Endothelial cell of umbilical vein (primary cell): ENCODE measurements around the gene ZNF330. TPM values are rescaled to one million over a fixed set of nuclear protein-coding genes. Genes with fewer than 3 reads are reported as not detected.

Experiments
- BruUV-seq: library from RNA; stranded (reverse); fragments of 400-500 nt; replicated peaks from 2 replicates; lab custom pipeline; 2021; lab: Mats Ljungman, UMichigan
- CTCF ChIA-PET: fragments of 300-600, 350-600 bp; sonication (Branson Sonifier 250); formaldehyde crosslinking; loops from one replicate; lab custom pipeline; 2021; ENCODE audit warnings: antibody characterized with exemption, inconsistent platforms; lab: Charles Lee
- POLR2A ChIA-PET: fragments of 300-600, 350-600 bp; sonication (Branson Sonifier 250); formaldehyde crosslinking; loops from one replicate; lab custom pipeline; 2021; ENCODE audit warnings: antibody characterized with exemption, inconsistent platforms; lab: Charles Lee
- DNase-seq: peaks from one replicate; pipeline ENCODE4 v3.0.0-alpha.2; 2011; ENCODE audit warnings: low read depth, low spot score
- FAIRE-seq: peaks from 2 replicates; lab custom pipeline; 2011; peaks lifted over from hg19 to GRCh38; lab: Jason Lieb, UNC
- H2AFZ ChIP-seq: 2 replicates; pipeline ENCODE4 v1.6.0; 2012; ENCODE audit warnings: low read depth, low read length, control low read depth, inconsistent platforms
- H3K27ac ChIP-seq: 2 replicates; pipeline ENCODE4 v1.5.1; 2011; ENCODE audit warnings: low read depth, mild to moderate bottlenecking, control low read depth, low read length, moderate library complexity; ENCODE audit not compliant: insufficient read depth
- H3K27me3 ChIP-seq, 2 experiments: 2 replicates each; pipeline versions ENCODE4 v1.6.0 to v1.6.1; 2011; ENCODE audit warnings: low read length in 2 of 2, mixed read lengths in 1 of 2; ENCODE audit not compliant: control insufficient read depth in 2 of 2, insufficient read depth in 2 of 2
- H3K36me3 ChIP-seq, 2 experiments: 2 replicates in 1 of 2; 3 replicates in 1 of 2; pipeline ENCODE4 v1.5.1; 2011; ENCODE audit warnings: low read length in 2 of 2, mild to moderate bottlenecking in 1 of 2, moderate library complexity in 1 of 2; ENCODE audit not compliant: control insufficient read depth in 2 of 2, insufficient read depth in 2 of 2; ENCODE audit errors: extremely low read depth in 1 of 2
- H3K4me1 ChIP-seq: 3 replicates; pipeline ENCODE4 v1.5.1; 2011; ENCODE audit warnings: mild to moderate bottlenecking, low read length; ENCODE audit not compliant: control insufficient read depth, insufficient read depth; ENCODE audit errors: extremely low read depth
- H3K4me2 ChIP-seq: 2 replicates; pipeline ENCODE4 v1.6.1; 2011; ENCODE audit warnings: low read length, control low read depth, mixed read lengths; ENCODE audit not compliant: insufficient read depth
- H3K4me3 ChIP-seq, 3 experiments: fragments of 200-600 bp in 1 of 3; sonication (generic), shearing (Covaris generic) in 1 of 3; replicated peaks in 1 of 3; 2 replicates each; pipeline ENCODE4 v1.5.1; 2011 to 2016; ENCODE audit warnings: control low read depth in 3 of 3, low read length in 3 of 3, mild to moderate bottlenecking in 2 of 3, inconsistent platforms in 1 of 3, low read depth in 1 of 3, moderate library complexity in 1 of 3; ENCODE audit not compliant: insufficient read depth in 1 of 3
- H3K79me2 ChIP-seq: 2 replicates; pipeline ENCODE4 v1.6.0; 2012; ENCODE audit warnings: low read length, inconsistent platforms; ENCODE audit not compliant: control insufficient read depth, insufficient read depth
- H3K9ac ChIP-seq: replicated peaks from 2 replicates; pipeline ENCODE3; 2011; ENCODE audit warnings: low read length, control low read depth; ENCODE audit not compliant: insufficient read depth; ENCODE audit errors: extremely low read depth
- H3K9me1 ChIP-seq: replicated peaks from 3 replicates; pipeline ENCODE4 v1.6.0; 2011; ENCODE audit warnings: mild to moderate bottlenecking, low read length; ENCODE audit not compliant: control insufficient read depth, insufficient read depth; ENCODE audit errors: extremely low read depth
- H3K9me3 ChIP-seq: replicated peaks from 2 replicates; pipeline ENCODE4 v1.5.1; 2012; ENCODE audit warnings: low read length, inconsistent platforms; ENCODE audit not compliant: control insufficient read depth, insufficient read depth
- H4K20me1 ChIP-seq: replicated peaks from 2 replicates; pipeline ENCODE3; 2011; ENCODE audit warnings: mild to moderate bottlenecking, low read length; ENCODE audit not compliant: control insufficient read depth, insufficient read depth; ENCODE audit errors: extremely low read depth
- CTCF ChIP-seq, 2 donors: IDR thresholded peaks; 1 replicate in 1 of 2; 2 replicates in 1 of 2; pipeline ENCODE4 v1.5.1; 2011; ENCODE audit warnings: low read length in 2 of 2, mild to moderate bottlenecking in 2 of 2, moderate library complexity in 2 of 2, control low read depth in 1 of 2, inconsistent platforms in 1 of 2, low read depth in 1 of 2; ENCODE audit not compliant: insufficient read depth in 1 of 2; ENCODE audit errors: extremely low read depth in 1 of 2
- EZH2 ChIP-seq: IDR thresholded peaks from 2 replicates; pipeline ENCODE4 v1.6.1; 2012; ENCODE audit warnings: borderline replicate concordance, low read depth, mild to moderate bottlenecking, moderate library complexity, low read length, inconsistent platforms; ENCODE audit not compliant: severe bottlenecking
- FOS ChIP-seq: IDR thresholded peaks from 2 replicates; pipeline ENCODE4 v1.6.1; 2011; ENCODE audit warnings: mild to moderate bottlenecking, low read length, moderate library complexity, borderline replicate concordance; ENCODE audit not compliant: insufficient read depth
- GATA2 ChIP-seq: IDR thresholded peaks from 2 replicates; pipeline ENCODE4 v1.7.0; 2011; ENCODE audit warnings: low read depth, mild to moderate bottlenecking, moderate library complexity, mixed read lengths, low read length; ENCODE audit not compliant: insufficient read length, insufficient read depth
- JUN ChIP-seq: IDR thresholded peaks from 2 replicates; pipeline ENCODE4 v1.6.1; 2011; ENCODE audit warnings: borderline replicate concordance, low read depth; ENCODE audit not compliant: insufficient read length, insufficient read depth
- MYC ChIP-seq: IDR thresholded peaks from one replicate; pipeline ENCODE4 v1.6.1; 2011; ENCODE audit warnings: mild to moderate bottlenecking, low read depth, low read length
- POLR2A ChIP-seq: IDR thresholded peaks from 2 replicates; pipeline ENCODE4 v1.6.1; 2012; ENCODE audit warnings: low read depth, mild to moderate bottlenecking, control low read depth, low read length
- POLR2AphosphoS5 ChIP-seq: IDR thresholded peaks from 2 replicates; pipeline ENCODE4 v1.6.1; 2012; ENCODE audit warnings: low read depth, mild to moderate bottlenecking, control low read depth, low read length, moderate library complexity; ENCODE audit not compliant: insufficient read depth
- dilution Hi-C: fragments of 300-500 bp; cut with MboI; formaldehyde crosslinking; loops from one replicate; pipeline ENCODE4 v1.15.0; 2019; ENCODE audit warnings: low sequenced_read_pairs; ENCODE audit not compliant: extremely low pct_ligation_motif_present
- intact Hi-C: fragments of 100-400 bp; cut with micrococcal nuclease; formaldehyde crosslinking; loops from one replicate; pipeline ENCODE4 v1.10.0; 2022
- polyA plus RNA-seq, 4 experiments: library from polyadenylated mRNA; depleted of rRNA in 3 of 4; stranded (reverse) in 3 of 4; unstranded in 1 of 4; fragments of >200 nt; gene quantifications; 2 replicates each; pipeline versions ENCODE4 v1.2.1 to v1.2.3, GENCODE V29; 2011 to 2012; ENCODE audit warnings: missing spikeins in 1 of 4
- total RNA-seq: library from RNA; stranded (reverse); gene quantifications from 2 replicates; pipeline ENCODE4 v1.2.3, GENCODE V29; 2021
- TF ChIP-seq, protein P1 (sequence below): IDR thresholded peaks from 2 replicates; pipeline ENCODE4 v1.6.1; 2011; ENCODE audit not compliant: insufficient read depth, insufficient read length

Gene ZNF330
- total and polyA plus RNA-seq, 2 donors (not counting 3 experiments of a cell fraction or from before 2014, with no cell fraction given) = 15.5 to 31.0 TPM

DNA sequence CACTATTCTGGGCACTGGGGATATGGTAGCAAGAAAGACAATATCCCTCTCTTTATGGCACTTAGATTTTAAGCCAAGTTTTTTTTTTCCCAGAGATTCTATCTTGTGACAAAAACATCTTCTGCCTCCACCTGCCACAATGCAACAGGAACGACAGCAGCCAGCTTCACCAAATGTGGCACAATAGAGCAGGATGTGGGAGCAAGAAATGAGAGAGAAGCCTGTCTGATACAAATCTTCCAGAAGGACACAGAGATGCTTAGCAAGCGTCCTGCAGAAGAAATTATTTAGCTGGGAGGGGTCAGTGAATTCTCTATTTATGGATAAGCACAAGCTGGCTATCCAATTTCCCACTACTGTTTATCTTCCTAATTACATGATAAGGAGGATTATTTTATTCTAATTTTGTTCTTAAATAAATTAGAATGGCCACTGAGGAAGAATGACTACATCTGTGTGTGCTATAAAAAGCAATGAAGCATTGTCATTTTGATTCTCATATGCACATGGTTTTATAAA lies 27.1 kb upstream of the ZNF330 start:
- no peak overlapping the region for H2AFZ ChIP-seq
- H3K27ac ChIP-seq = no peak overlapping the region
- dilution Hi-C loops (no loop called here), intact Hi-C loops (no loop called here)
- FAIRE-seq (no peak), DNase-seq (no peak)
- H3K4me2 ChIP-seq = no peak overlapping the region
- TF ChIP-seq POLR2AphosphoS5 (no peak), GATA2 (no peak), CTCF (IDR thresholded peaks at IDR 0.05; ENCODE audit: extremely low read depth in 1 of 2, insufficient read depth in 1 of 2, low read depth in 1 of 2, low read length in 2 of 2) (no peak), POLR2A (no peak), FOS (no peak), EZH2 (no peak), JUN (no peak), MYC (no peak)
- TF ChIP-seq, protein P1, sequence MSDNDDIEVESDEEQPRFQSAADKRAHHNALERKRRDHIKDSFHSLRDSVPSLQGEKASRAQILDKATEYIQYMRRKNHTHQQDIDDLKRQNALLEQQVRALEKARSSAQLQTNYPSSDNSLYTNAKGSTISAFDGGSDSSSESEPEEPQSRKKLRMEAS = no peak
- no peaks in the 10 kb centered on the region for H3K79me2 ChIP-seq
- no peaks in the 10 kb centered on the region for H3K4me1 ChIP-seq
- no peak overlapping the region for H3K9ac ChIP-seq
- BruUV-seq = no TSS peak
- no peaks in the 10 kb centered on the region for H3K9me3 ChIP-seq
- H3K27me3 ChIP-seq = peaks cover 0 to 2% of the 10 kb centered on the region in 2 experiments
- POLR2A ChIA-PET = no interaction called here
- H3K36me3 ChIP-seq = no peaks in the 10 kb centered on the region
- no peaks in the 10 kb centered on the region for H4K20me1 ChIP-seq
- no peaks in the 10 kb centered on the region for H3K9me1 ChIP-seq
- CTCF ChIA-PET = no interaction called here
- H3K4me3 ChIP-seq = no peak overlapping the region
